Astrocyte of the cerebellum (primary cell): ENCODE results near the gene MAML3.

ENCODE experiments used
- DNase-seq: peaks from one replicate; pipeline ENCODE4 v3.0.0-alpha.2; 2011; ENCODE audit warnings: low read depth
- H3K4me3 ChIP-seq: 2 replicates; pipeline ENCODE4 v1.5.1; 2011; ENCODE audit warnings: mild to moderate bottlenecking, low read depth, low read length, moderate library complexity
- in situ Hi-C: cut with HindIII; loops from 2 replicates; pipeline ENCODE4 v1.10.0; 2017; ENCODE audit warnings: low sequenced_read_pairs
- TF ChIP-seq, protein P1 (sequence below): IDR thresholded peaks from 2 replicates; pipeline ENCODE4 v1.5.1; 2012; ENCODE audit warnings: low read length, low read depth, moderate library complexity, mild to moderate bottlenecking; ENCODE audit errors: missing control alignments

The MAML3 gene

DNA sequence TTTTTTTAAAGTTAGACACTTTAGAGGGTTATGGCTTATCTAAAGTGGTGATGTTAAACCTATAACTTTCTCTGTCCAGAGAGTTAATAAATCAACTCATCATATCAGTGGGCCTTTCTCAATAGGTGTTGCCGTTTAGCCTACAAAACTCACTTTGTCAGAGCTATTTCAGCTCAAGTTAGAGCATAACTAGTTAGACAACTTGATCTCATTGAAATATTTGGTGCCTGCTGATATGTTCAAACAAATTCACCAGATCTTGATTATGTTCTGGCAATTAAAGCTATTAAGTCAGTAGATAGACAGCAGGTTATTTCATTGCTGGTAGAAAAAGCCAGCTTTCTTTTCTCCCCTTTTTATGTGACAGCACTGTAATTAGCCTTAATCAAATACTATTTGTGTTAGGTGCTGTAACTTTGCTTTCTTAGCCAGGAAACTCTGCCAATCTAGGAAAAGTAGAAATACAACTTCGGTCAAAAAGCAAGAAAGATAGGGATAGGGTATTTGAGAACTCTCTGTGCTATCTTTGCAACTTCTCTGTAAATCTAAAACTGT, 191.8 kb downstream of the MAML3 start:
- no peak for DNase-seq
- in situ Hi-C loops = no loop called here
- H3K4me3 ChIP-seq = no peak overlapping the region
- TF ChIP-seq, protein P1, sequence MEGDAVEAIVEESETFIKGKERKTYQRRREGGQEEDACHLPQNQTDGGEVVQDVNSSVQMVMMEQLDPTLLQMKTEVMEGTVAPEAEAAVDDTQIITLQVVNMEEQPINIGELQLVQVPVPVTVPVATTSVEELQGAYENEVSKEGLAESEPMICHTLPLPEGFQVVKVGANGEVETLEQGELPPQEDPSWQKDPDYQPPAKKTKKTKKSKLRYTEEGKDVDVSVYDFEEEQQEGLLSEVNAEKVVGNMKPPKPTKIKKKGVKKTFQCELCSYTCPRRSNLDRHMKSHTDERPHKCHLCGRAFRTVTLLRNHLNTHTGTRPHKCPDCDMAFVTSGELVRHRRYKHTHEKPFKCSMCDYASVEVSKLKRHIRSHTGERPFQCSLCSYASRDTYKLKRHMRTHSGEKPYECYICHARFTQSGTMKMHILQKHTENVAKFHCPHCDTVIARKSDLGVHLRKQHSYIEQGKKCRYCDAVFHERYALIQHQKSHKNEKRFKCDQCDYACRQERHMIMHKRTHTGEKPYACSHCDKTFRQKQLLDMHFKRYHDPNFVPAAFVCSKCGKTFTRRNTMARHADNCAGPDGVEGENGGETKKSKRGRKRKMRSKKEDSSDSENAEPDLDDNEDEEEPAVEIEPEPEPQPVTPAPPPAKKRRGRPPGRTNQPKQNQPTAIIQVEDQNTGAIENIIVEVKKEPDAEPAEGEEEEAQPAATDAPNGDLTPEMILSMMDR = no peak

DNA sequence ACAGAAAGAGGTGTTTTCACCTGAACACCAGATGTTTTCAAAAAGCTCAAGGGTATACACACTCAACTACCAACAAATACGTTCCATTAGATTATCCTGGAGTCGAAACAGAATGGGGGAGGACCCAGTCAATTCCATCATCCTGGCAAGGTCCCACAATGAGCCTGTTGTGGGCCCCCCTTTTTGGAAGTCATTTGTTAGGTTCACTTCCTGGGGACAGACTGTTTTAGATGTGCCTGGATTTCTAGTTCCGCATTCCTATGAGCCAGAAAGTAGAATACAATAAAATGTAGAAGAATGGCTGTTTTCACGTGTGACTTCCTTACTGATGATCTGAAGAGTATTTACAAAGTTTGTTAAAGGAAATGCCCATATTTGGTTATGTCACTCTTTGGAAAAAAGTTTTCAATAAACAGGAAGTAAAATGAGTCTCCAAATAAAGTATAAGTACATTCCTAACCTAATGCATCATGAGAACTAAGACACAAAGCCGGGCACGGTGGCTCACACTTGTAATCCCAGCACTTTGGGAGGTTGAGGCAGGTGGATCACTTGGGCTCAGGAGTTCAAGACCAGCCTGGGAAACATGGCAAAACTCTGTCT, 192.5 kb downstream of the MAML3 start:
- in situ Hi-C loops = no loop called here
- H3K4me3 ChIP-seq = no peak overlapping the region
- TF ChIP-seq, protein P1 = no peak
- no peak for DNase-seq

DNA sequence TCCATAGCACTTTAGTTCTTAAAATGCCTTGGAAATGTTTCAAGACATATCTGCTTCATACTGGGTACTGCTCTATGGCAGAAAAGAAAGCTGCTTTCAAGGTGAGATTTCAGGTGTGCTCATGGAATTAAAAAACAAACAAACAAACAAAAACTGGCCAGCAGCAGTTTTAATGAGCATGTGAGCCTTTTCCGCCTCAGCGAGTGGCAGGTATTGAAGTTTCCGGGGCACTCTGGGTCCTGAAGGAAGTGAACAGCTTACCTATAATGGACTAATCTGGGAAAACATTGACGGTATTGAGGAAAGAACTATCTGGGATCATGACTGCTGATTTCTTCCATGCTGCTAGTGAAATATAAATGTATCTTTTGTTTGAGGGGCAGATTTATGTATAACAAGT, 194.6 kb downstream of the MAML3 start:
- TF ChIP-seq, protein P1 = no peak
- in situ Hi-C loops = no loop called here
- no peak for DNase-seq
- no peak overlapping the region for H3K4me3 ChIP-seq

DNA sequence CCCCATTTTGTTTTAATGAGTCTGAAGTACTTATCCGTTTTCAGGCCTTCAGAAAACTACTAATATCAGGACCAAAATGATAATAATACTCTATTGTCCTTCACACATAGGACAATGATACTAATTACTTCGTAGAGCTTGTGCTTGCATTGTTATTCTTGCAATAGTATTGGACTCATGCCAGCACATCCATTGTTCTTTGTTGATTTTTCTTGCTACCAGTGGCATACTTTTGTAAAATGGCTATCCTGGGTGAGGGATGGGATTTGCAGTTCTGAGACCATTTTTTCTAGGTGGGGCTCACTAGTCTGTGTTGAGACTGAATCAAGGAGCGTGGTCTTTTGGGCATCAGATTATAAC, 195.3 kb downstream of the MAML3 start:
- in situ Hi-C loops = no loop called here
- no peak overlapping the region for H3K4me3 ChIP-seq
- no peak for DNase-seq
- TF ChIP-seq, protein P1 = no peak

DNA sequence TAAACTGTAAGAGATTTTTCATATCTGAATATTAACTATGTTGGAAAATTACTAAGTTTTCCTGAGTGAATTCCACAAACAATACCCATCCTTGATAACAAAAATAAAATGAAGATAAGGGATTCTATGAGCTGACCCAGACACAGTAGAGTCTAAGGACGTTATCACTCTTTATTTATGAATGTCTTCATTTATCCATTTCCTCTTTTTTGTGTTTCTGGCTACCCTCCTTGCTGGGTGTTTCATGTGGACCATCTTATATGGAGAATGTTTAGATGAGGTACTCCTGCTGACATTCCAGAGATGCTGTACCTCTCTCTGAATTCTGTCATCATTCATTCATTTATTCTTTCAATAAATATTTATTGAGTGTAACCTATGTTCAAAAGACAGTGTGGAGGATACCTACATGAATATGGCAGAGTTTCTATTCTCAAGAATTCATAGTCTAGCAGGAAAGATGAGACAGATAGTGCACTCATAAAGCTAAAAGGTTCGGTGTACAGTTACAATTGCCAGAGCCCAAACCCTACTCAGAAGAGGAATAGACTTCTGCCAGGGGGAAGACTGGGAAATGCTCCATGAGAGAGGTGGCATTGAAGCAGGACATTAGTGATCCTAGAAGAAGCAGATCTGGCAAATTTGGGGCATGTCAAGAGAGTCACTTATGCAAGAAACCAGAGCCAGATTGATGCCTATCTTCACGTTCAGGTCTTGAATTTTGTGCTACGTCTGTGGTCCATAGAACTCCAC, 195.8 kb downstream of the MAML3 start:
- in situ Hi-C loops = no loop called here
- no peak for DNase-seq
- no peak overlapping the region for H3K4me3 ChIP-seq
- TF ChIP-seq, protein P1 = no peak

DNA sequence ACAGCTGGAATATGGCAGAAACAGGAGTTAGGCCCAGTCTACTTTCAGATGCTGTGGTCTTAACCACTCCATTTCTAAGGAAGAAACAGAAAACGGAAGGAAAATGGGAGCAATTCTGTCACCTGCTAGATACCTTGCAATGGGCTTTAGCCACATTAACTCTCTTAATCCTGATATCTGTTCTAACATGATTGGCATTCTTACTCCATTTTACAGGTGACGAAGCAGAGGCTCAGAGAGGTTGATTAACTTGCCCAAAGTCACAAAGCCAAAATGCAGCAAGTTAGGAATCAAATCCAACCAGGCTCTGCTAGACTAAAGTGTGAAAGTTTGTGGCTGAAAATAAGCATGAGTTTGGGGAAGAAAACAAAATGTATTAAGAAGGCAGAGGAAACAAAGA, 196.9 kb downstream of the MAML3 start:
- TF ChIP-seq, protein P1 = no peak
- no peak overlapping the region for H3K4me3 ChIP-seq
- DNase-seq = no peak
- in situ Hi-C loops = no loop called here
